HG02678 (cell line): ENCODE data around the gene MAP3K1.
"Not testable (repeated sequence)": the region's sequence is repeated elsewhere in the genome, so short reads cannot be mapped to it uniquely, and the experiment has no call there.

Source experiments
- ATAC-seq: cut with Tn5 transposase; IDR thresholded peaks from one replicate; pipeline ENCODE4 v1.9.1; 2021; ENCODE audit warnings: mild to moderate bottlenecking, moderate library complexity; ENCODE audit not compliant: unreplicated experiment

Gene MAP3K1

GRCh38 chr5:56815658-56816545 is 553 bp downstream of the MAP3K1 start:
- ATAC-seq, result peak; percentile 30

DNA sequence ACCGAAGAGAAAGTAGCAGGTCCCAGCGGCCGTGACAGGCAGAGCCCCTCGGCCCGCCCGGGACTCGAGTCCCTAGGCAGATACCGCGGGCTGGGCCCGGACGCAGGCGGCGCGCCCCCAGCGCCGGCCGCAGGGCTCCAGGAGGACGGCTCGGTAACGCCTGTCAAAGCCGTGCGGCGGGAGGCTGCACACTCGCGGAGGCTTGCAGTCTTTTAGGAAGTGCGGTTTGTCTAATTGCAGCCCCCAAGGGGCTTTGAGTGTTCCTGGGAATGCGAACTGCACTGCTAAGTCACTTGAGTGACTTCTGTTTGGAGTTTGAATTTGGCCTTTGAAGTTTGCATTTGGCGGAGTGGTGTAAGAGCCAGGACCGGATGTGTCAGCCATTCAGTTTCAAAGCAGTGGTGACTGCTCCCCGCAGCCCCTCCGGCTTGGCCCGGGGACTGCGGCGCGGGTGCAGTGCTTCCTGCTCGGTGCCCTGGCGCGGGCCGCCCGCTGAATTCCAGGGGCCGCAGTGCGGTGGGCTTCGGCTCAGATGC is 1.3 kb downstream of the MAP3K1 start:
- peak; percentile 43 for ATAC-seq

DNA sequence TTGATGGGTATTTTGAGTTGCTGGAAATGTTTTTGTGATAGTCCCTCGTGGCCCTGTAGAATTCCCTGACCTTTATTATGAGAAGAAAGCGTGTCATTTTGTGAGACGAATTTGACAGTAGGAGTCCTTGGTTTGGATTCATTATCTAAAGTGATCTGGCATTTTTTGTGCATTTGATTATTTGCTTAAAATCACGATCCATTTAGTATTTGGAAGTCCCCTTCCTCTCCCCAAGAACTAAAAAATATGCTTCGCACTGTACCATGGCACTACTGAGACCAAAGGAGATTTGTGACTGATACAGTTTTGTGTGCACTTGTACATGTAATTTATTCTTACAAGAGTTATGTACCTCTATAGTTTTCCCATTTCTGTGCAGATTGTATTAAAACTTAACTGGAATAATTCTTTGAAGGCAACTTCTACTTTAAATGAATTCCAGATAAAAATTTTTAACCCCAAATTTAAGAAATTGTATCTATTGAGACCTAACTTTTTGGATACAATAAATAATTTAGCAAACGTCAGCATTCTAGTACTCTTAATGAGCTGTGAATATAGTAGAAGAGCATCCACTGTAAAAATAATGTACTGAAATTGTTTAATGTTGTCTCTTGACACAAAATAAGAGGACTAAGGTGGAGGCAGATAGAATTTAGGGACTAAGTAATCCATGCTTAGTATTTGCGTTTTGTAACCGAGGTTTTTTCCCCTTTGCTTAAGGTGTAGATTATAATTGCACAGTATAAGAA is 2.1 kb downstream of the MAP3K1 start:
- no peak for ATAC-seq

GRCh38 chr5:56818450-56819037 is 3.2 kb downstream of the MAP3K1 start:
- no peak for ATAC-seq

DNA sequence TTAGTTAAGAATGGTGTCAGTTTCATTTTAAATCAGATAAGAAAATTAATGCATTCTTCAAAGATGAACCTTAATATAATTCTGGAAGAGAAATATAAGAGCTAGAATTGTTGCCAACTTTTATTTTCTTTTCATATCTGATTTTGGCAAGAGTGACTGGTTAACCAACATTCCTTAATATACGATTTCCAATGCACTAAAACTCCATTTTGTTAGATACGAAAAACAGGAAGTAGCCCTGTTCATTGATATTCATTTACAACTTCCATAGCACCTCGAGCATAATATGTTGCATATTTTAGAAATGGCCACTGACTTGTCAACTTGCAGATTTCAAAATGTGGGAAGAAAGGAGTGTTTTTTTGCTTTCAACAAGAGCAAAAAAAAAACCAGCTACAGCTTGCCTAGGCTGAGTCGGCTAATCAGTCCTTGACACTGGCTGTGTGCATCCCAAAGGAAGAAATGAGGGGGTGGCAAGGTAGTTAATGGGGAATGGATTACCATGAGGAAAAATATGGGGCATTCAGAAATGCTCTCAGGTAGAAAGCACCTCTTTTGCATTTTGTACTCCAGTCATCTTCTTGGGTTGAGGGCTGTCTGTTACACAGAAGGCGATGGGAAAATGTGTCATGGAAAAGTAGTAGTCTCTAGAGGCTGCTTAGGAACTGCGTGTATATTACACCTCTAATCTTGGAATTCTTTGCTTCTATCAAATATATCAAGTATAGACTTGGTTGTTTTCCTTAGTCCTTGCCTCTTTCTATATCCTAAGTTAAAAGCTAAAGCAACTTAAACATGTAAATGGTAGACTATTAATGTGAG is 3.9 kb downstream of the MAP3K1 start:
- ATAC-seq, result no peak

- ATAC-seq, result not testable (repeated sequence)
These were observed 6.5 kb downstream of the MAP3K1 start for GRCh38 chr5:56821868-56822267.

DNA sequence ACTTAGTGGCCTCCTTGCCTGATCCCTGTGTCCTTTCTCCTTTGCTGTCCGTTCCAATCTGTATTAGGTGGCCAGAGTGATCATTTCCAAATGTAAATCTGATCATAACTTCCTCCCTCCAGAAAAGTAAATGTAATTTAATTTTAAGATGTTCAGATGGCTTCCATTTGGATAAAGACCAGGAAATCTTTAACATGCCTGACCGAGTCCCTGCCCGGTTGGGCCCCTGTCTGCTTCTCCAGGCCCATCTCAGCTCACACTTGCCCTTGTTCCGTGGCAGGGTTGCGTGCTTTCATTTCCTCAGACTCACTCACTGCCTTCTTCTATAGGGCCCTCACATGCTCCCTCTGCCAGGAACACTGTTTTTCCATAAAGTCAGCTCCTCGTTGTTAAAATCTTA is 7.6 kb downstream of the MAP3K1 start:
- ATAC-seq, result no peak

DNA sequence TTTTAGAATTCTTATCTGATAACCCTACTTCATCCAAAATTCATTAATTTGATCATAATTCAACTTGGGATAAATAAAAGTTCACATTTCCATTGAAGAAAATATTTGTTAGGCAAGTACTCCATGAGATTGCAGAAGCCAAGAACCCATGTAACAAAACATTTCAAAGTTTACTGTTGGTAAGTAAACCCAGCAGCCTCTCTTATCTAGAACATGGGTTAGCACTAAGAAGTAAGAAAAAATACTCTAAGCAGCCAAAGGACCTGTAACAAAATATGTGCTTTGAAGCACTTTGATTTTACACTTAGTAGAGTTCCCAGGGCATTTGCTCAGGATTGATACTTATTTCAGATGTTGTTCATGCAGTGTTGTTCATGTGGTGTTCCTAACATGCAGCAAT is 8.7 kb downstream of the MAP3K1 start:
- no peak for ATAC-seq

- ATAC-seq, result no peak
These were observed 10.0 kb downstream of the MAP3K1 start for GRCh38 chr5:56825222-56825824.

DNA sequence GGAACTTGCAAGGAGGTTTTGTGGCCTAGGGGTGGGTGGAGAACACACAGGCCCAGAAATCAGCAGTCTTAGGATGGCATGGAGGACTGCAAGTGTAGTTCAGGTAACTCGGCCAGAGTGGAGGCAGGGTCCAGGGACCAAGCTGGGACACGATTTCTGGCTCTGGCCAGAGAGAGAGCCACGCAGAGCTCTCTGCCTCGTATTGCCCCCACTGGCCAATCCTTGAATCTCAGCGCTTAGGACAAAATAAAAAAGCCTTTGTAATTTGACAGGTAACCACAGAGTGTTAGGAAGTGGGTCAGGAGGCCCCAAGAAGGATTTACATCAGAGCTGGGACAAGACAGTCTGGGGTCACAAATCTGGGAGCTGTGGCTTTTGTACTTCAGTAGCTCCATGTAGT is 11.7 kb downstream of the MAP3K1 start:
- ATAC-seq, result no peak

DNA sequence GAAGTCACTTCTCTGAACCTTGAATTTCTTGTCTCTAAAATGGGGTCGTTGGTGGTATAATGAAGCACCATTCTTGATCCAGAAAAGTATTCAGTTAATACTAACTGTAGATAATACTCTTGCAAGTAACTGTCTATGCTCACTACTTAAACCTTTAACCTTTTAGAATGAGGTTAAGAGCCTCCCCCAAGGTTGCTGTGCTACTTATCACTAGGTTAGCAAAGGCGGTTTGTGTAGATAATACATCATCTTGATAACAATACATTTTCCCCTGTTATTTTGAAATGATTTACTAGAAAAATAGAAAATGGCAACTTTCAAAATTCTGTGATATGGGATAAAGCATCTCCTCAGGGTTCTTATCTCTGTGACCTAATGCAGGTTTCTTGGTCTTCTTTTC is 12.6 kb downstream of the MAP3K1 start:
- no peak for ATAC-seq

DNA sequence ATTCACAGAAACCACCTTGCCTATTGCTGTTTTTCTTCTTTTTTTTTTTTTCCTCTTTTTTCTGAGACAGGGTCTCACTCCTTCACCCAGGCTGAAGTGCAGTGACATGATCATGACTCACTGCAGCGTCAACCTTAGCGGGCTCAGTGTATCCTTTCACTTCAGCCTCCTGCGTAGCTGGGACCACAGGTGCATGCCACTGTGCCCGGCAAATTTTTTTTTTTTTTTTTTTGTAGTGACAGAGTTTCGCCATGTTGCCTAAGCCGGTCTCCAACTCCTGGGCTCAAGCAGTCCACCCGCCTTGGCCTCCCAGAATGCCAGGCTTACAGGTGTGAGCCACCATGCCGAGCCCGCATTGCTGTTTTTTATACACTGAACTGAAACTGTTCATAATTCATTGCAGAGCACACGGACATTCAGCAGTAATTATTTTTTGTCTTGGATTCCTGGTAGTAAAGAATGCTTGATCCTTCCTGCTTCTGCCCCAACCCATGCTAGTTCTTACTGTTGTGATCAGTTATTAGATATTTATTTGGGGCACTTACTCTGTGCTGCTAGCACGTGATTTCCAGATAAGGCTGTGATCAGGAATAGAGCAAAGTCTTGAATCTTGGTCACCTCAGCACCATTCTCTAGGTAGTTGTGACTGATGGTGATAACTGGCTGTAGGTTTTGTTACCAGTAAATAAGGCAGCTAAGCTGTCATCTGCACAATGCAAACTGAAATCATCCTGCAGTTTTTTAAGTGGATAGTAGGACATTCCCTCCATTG is 14.0 kb downstream of the MAP3K1 start:
- peak; percentile 68 for ATAC-seq

GRCh38 chr5:56831773-56832172 is 16.4 kb downstream of the MAP3K1 start:
- no peak for ATAC-seq

GRCh38 chr5:56833325-56833724 is 18.0 kb downstream of the MAP3K1 start:
- ATAC-seq, result no peak

- no peak for ATAC-seq
These were observed 22.0 kb downstream of the MAP3K1 start for GRCh38 chr5:56837381-56837780.

- no peak for ATAC-seq
These were observed 22.6 kb downstream of the MAP3K1 start for GRCh38 chr5:56837956-56838355.

DNA sequence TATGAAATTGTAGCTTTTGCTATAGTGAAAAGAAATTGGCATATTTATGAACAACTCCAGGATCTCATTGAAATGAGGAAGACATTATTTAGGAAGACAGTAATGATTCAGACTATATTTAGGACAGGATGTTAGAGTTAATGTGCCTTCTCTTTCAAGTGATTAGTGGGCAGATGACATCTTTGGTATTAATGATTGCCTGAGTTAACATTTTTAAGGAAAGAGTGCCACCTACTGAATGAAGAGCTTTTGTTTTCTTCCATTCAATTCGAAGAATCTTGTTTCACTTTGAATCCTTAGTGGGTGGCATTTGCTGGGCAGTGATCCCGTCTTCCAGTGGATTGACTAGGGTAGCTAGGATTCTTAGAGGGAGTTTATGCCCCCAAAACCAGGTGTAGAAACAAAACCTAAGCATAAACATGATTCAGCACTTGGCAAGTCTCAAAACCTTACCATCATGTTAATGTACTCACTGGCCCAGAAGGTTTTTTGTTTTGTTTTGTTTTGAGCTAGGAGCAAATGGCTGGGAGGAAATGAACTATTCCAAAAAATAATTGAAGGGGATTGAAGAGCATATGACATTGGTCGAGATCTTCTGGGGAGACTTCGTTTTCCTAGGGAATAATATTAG is 23.2 kb downstream of the MAP3K1 start:
- ATAC-seq, result no peak

DNA sequence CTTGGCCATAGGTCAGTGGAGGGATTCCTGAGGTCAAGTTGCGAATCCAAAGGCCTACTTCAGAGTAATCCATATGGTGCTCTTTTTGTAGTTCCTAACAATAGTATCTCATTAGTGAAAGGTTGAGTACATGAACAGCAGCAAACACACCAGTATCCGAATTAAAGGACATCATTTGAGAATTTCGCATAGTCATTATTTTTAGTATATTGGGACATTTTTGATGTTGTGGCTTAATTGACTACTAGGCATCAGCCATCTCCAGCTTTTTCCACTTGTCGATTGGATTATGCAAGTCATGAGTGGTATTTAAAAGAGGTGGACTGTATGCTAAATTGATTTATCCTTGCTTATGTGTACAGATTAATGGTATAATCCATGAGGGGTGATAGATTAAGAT is 23.7 kb downstream of the MAP3K1 start:
- ATAC-seq, result no peak

DNA sequence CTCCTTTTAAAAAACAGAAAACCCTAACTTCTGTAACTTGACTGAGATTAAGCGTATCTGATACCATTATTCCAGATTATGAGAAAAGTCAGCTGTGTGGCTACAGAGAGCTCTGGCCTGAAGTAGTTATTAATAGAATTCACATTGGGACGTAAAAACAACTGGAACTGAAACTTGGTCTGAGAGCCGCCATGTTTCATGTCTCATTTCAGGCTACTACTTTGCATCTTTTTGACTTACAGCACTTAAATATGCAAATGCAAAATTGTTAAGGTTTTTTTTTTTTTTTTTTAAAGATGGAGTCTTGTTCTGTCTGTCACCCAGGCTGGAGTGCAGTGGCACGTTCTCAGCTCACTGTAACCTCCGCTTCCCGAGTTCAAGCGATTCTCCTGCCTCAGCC is 25.2 kb downstream of the MAP3K1 start:
- ATAC-seq, result no peak
